Hypothalamus (tissue), 51 donors: ENCODE data around the gene FAM177B.
A peak's percentile ranks its signal among the peaks of the same experiment; 100 is the strongest.

Experiments
- DNase-seq, 51 donors: peaks; one replicate each; lab custom pipeline; 2025; lab: John Stamatoyannopoulos, UW

The FAM177B gene

GRCh38 chr1:222784371-222784770 lies 47.4 kb downstream of the FAM177B start:
- peak in 5 of 51 donors; percentile 3 to 21 (median 9) for DNase-seq

GRCh38 chr1:222784916-222785315 lies 47.9 kb downstream of the FAM177B start:
- DNase-seq: no peak

DNA sequence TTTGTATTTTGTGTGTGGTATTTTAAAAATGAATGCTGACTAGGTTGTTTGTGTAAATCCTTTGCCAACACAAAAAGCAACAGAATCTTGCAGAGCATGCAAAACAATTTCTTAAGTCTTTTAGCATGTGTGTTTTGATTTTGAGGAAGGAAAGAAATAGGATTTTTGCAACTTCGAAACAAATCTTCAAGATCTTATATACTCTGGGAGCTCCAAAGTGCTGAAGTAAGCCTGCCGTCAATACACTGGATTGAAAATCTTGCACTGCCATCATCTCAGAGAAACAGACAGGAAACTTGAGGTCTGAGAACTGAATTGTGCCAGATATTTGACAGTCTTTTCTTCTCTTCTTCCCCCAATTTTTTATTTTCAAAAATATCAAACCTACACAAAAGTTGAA lies 48.5 kb downstream of the FAM177B start:
- no peak for DNase-seq

GRCh38 chr1:222786121-222786520 lies 49.1 kb downstream of the FAM177B start:
- DNase-seq: no peak

GRCh38 chr1:222787729-222788128 lies 50.7 kb downstream of the FAM177B start:
- DNase-seq: no peak

GRCh38 chr1:222788402-222789156 lies 51.6 kb downstream of the FAM177B start:
- DNase-seq: no peak

DNA sequence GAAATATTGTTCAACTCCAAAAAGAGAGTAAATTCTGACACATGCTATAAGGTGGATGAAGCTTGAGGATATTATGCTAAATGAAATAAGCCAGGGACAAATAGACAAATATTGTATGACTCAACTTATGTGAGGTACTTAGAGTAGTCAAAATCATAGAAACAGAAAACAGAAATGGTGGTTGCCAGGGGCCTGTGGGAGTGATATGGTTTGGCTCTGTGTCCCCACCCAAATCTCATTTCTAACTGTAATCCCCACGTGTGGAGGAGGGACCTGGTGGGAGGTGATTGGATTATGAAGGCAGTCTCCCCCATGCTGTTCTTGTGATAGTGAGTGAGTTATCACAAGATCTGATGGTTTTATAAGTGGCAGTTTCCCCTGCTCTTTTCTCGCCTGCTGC lies 53.1 kb downstream of the FAM177B start:
- no peak for DNase-seq

DNA sequence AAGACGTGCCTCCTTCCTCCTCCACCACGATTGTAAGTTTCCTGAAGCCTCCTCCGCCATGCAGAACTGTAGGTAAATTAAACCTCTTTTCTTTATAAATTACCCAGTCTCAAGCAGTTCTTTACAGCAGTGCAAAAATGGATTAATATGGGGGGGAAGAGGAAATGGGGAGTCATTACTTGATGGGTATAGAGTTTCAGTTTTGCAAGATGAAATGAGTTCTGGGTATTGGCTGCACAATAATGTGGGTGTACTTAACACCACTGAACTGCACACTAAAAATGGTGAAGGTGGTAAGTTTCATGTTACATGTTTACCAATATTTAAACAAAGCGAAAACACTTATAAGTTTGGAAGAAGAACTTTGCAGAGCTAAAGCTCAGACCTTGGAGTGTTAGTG lies 53.5 kb downstream of the FAM177B start:
- no peak for DNase-seq

GRCh38 chr1:222791006-222791710 lies 54.2 kb downstream of the FAM177B start:
- DNase-seq: no peak

DNA sequence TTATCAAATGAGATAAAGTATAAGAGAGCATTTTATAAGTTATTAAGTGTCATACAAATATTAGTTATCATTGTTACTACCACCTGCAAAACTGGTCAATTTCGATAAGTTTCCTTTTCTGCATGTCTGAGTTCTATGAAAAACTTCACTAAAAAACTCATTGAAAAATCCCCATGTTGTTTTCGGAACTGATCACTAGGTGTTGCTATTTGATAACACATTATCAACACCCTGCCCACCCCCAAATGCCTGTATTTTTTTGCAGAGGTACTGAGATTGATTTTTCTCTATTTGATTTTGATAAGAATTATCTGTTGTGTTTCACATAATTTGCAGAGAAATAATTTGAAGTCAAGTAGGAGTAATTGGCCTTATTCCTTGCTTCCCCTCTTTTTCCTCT lies 55.7 kb downstream of the FAM177B start:
- peak in 1 of 51 donors; percentile 9 for DNase-seq

GRCh38 chr1:222794656-222795474 lies 57.9 kb downstream of the FAM177B start:
- DNase-seq: no peak

GRCh38 chr1:222798116-222798515 lies 61.1 kb downstream of the FAM177B start:
- DNase-seq: no peak

- DNase-seq: no peak
Measured at GRCh38 chr1:222798975-222799374, 62.0 kb downstream of the FAM177B start.
